Tibial nerve (tissue), 4 donors: Measurements from ENCODE around the gene SFXN5. TPM values are rescaled to one million over a fixed set of nuclear protein-coding genes. Genes with fewer than 3 reads are reported as not detected.

ENCODE experiments used
- DNase-seq, 2 donors: peaks; one replicate each; pipeline ENCODE4 v3.0.0-alpha.2; 2019; ENCODE audit warnings: low spot score in 2 of 2
- H3K27ac ChIP-seq, 4 donors: fragments of 200-600 bp; sonication (generic) in 3 of 4; one replicate each; pipeline ENCODE4 v1.5.1; 2017 to 2019; ENCODE audit warnings: mild to moderate bottlenecking in 1 of 4
- H3K27me3 ChIP-seq, 2 donors: fragments of 200-600 bp; sonication (generic) in 1 of 2; one replicate each; pipeline versions ENCODE4 v1.5.1 to v1.6.0; 2017 to 2019
- H3K36me3 ChIP-seq, 3 donors: fragments of 200-600 bp; sonication (generic); one replicate each; pipeline ENCODE4 v1.5.1; 2018 to 2019
- H3K4me1 ChIP-seq, 4 donors: fragments of 200-600 bp; sonication (generic) in 3 of 4; one replicate each; pipeline ENCODE4 v1.5.1; 2017 to 2019
- H3K4me3 ChIP-seq, 4 donors: fragments of 200-600 bp; sonication (generic) in 3 of 4; one replicate each; pipeline ENCODE4 v1.5.1; 2017 to 2019; ENCODE audit warnings: mild to moderate bottlenecking in 1 of 4, moderate library complexity in 1 of 4
- H3K9me3 ChIP-seq, 4 donors: fragments of 200-600 bp; sonication (generic) in 3 of 4; one replicate each; pipeline ENCODE4 v1.5.1; 2017 to 2019
- EP300 ChIP-seq, 2 donors: sonication (generic); formaldehyde crosslinking; IDR thresholded peaks; one replicate each; pipeline ENCODE4 v1.6.1; 2017; ENCODE audit warnings: antibody characterized with exemption in 2 of 2, mild to moderate bottlenecking in 1 of 2
- POLR2A ChIP-seq, 2 donors: fragments of 450-650 bp; IDR thresholded peaks; one replicate each; pipeline ENCODE4 v1.6.1; 2017; ENCODE audit warnings: antibody characterized with exemption in 2 of 2, mild to moderate bottlenecking in 2 of 2, moderate library complexity in 2 of 2
- WGBS, 2 donors: methylation state at CpG; one replicate each; pipeline ENCODE4 v1.1.5; 2018; 5-methylcytosine and 5-hydroxymethylcytosine counted together
- total RNA-seq, 4 donors: library from RNA; depleted of rRNA; stranded (reverse); fragments of >200 nt; gene quantifications; one replicate each; pipeline ENCODE4 v1.1.0, GENCODE V29; 2016
- TF ChIP-seq, protein P1 (sequence below), 5 experiments: fragments of 200-600 bp in 3 of 5; fragments of 450-650 bp in 2 of 5; sonication (generic) in 3 of 5; IDR thresholded peaks; one replicate each; pipeline ENCODE4 v1.5.1; 2016 to 2019; ENCODE audit warnings: antibody characterized with exemption in 5 of 5, mild to moderate bottlenecking in 3 of 5, moderate library complexity in 2 of 5

The SFXN5 gene
- total RNA-seq, 4 donors from 2014 or later, result 13.8 to 58.1 (median 21.7) TPM

DNA sequence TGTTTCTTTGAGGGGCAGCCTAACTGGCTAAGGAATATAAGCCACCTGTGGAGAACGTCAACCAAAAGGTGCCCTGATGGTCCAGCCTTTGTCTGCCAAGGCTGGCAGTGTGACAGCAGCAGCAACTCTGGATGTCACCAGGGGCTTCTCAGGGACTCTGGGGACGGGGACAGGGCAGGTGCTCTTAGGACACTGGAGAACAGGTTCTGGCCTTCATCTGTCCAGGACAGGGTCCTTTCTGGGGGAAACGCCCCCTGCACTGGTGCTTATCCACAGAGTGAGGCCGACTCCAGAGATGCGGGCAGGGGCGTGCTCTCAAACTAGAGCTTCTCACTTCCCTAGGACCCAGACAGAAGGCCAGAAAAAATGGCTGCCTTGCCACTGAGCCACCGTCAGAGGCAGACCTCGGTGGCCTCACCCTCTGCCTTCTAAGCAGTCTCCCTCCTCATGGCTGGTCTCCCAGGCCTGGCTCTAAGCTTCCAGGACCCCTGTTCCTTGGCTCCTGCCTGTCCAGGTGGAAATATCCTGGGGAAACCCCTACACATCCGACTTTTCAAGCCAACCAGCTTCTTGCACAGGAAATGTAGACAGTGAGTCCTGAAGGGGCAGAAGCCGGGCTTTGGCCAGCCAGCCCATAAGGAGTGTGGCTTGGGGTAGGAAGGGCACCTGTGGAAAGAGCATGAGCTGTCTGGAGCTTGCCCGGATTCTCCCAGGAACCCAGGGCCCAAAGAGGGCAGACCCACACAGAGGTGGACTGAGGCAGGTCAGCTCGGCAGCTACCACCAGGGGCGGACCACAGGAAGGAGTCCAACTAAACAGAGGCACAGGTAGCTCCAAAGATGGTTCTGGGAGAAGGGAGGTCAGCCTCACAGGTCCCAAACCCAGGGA is 11.3 kb upstream of the SFXN5 start:
- 75 to 87% methylated on average over 8 to 12 of the region's 13 CpGs for WGBS, 2 donors
- Histone ChIP-seq H3K9me3 (no peaks in the 10 kb centered on the region), H3K27ac (no peak overlapping the region), H3K36me3 (peaks cover 0 to 54% (median 0%) of the 10 kb centered on the region in 3 donors), H3K4me1 (peaks cover 0 to 36% (median 1%) of the 10 kb centered on the region in 4 donors), H3K4me3 (no peak overlapping the region), H3K27me3 (no peaks in the 10 kb centered on the region)
- TF ChIP-seq, protein P1, sequence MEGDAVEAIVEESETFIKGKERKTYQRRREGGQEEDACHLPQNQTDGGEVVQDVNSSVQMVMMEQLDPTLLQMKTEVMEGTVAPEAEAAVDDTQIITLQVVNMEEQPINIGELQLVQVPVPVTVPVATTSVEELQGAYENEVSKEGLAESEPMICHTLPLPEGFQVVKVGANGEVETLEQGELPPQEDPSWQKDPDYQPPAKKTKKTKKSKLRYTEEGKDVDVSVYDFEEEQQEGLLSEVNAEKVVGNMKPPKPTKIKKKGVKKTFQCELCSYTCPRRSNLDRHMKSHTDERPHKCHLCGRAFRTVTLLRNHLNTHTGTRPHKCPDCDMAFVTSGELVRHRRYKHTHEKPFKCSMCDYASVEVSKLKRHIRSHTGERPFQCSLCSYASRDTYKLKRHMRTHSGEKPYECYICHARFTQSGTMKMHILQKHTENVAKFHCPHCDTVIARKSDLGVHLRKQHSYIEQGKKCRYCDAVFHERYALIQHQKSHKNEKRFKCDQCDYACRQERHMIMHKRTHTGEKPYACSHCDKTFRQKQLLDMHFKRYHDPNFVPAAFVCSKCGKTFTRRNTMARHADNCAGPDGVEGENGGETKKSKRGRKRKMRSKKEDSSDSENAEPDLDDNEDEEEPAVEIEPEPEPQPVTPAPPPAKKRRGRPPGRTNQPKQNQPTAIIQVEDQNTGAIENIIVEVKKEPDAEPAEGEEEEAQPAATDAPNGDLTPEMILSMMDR (IDR thresholded peaks at IDR 0.05), result no peak
- TF ChIP-seq POLR2A (IDR thresholded peaks at IDR 0.05) (no peak), EP300 (IDR thresholded peaks at IDR 0.05) (no peak)
- no peak for DNase-seq

DNA sequence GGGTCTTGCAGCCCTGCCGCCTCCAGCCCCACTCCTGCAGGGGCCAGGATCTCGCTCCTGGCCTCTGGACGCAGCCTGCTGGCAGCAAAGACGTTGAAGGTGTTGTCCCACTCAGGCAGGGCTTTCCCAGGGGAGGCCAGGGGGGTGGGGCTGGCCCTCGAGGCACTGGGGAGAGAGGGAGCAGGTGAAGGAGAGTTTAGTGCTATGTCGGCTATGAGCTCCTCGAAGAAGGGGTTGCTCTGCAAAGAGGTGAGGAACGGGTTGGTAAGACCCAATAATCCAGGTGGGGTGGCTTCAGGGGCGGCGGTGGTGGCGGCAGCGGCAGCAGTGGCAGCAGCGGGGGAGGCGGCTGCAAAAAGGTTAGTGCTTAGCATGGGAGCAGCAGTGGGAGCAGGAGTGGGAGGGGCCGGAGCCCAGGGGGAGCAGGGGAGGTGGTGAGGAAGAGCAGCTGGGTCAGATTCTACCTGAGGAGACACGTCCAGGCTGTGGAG is 9.7 kb upstream of the SFXN5 start:
- Histone ChIP-seq H3K36me3 (peaks cover 0 to 39% (median 0%) of the 10 kb centered on the region in 3 donors), H3K27ac (no peak overlapping the region), H3K9me3 (no peaks in the 10 kb centered on the region), H3K4me1 (peaks cover 0 to 35% (median 1%) of the 10 kb centered on the region in 4 donors), H3K27me3 (no peaks in the 10 kb centered on the region), H3K4me3 (no peak overlapping the region)
- no peak for TF ChIP-seq EP300 (IDR thresholded peaks at IDR 0.05)
- TF ChIP-seq, protein P1 (IDR thresholded peaks at IDR 0.05), result no peak
- no peak for TF ChIP-seq POLR2A (IDR thresholded peaks at IDR 0.05)
- WGBS, 2 donors, result 76% methylated on average over 16 of the region's 16 CpGs
- DNase-seq, result no peak

DNA sequence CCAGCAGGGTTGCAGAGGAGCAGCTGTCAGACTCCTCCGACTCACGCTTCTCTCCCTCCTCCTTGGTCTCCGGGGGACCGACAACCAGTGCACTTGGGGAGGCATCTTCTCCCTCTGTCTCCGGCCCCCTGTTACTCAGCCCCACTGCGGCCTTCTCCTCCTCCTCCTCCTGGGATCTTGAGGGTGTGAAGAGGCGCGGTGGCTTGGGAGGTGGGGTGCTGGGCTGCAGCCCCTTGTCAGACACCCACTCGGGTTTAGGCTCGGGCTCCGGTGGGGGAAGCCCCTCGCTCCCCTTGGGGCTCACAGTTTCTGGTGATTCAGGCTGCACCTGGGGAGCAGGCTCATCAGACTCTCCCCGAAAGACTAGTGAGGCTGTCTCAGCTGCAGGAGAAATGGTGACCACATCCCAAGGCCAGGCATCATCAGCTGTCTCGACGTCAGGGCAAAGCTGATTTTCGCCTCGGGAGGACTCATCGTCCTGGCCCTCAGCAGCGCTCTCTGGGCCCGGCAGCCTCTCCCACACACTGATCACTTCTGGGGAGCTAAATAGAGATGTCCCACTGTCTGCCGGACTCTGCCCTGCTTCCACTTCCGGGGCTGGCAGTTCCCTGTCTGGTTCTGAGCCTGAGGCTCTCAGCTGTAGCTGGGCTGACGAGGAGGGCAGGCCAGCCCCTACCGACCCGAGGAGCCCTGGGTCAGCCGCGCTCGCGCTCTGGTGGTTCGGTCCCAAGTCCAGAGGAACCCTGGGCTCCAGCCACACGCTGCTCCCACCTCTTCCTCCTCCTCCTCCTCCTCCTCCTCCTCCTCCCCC is 9.0 kb upstream of the SFXN5 start:
- no peak for DNase-seq
- Histone ChIP-seq H3K27ac (no peak overlapping the region), H3K9me3 (no peaks in the 10 kb centered on the region), H3K36me3 (peaks cover 0 to 43% (median 0%) of the 10 kb centered on the region in 3 donors), H3K27me3 (no peaks in the 10 kb centered on the region), H3K4me3 (no peak overlapping the region), H3K4me1 (peaks cover 0 to 35% (median 1%) of the 10 kb centered on the region in 4 donors)
- 76 to 78% methylated on average over 26 to 31 of the region's 31 CpGs for WGBS, 2 donors
- no peak for TF ChIP-seq EP300 (IDR thresholded peaks at IDR 0.05)
- TF ChIP-seq POLR2A (IDR thresholded peaks at IDR 0.05), result no peak
- TF ChIP-seq, protein P1 (IDR thresholded peaks at IDR 0.05), result no peak

DNA sequence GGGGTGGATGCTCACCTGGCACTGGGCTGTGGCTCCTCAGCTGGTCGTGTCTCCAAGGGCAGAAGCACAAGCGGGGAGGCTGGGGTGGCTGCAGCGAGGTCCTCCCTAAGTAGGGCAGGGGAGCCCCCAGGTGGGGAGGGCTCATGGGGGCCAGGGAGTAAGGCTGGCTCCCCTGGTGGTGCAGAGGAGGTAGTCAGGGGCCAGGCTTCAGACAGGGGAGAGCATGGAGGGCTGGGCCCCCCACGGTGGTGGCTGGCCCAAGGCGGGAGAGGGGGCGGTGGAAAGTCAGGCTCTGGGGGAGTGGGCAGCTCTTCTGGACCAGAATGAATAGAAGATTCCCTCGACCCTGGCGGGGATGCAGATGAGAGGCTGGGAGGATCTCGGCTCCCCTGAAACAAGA is 8.1 kb upstream of the SFXN5 start:
- no peak for DNase-seq
- peaks cover 0 to 50% (median 0%) of the 10 kb centered on the region in 3 donors for H3K36me3 ChIP-seq
- no peak overlapping the region for H3K27ac ChIP-seq
- H3K4me3 ChIP-seq, result no peak overlapping the region
- WGBS, 2 donors, result 80 to 85% methylated on average over 7 to 9 of the region's 9 CpGs
- H3K9me3 ChIP-seq, result no peaks in the 10 kb centered on the region
- H3K27me3 ChIP-seq, result no peaks in the 10 kb centered on the region
- peaks cover 0 to 27% (median 0%) of the 10 kb centered on the region in 4 donors for H3K4me1 ChIP-seq
- TF ChIP-seq POLR2A (IDR thresholded peaks at IDR 0.05), result no peak
- no peak for TF ChIP-seq EP300 (IDR thresholded peaks at IDR 0.05)
- TF ChIP-seq, protein P1 (IDR thresholded peaks at IDR 0.05), result no peak
